Measurements from ENCODE around the gene FRA10AC1.
"Not testable (repeated sequence)": the region's sequence is repeated elsewhere in the genome, so short reads cannot be mapped to it uniquely, and the experiment has no call there.

The FRA10AC1 gene

GRCh38 chr10:93697207-93697606 is 5.2 kb downstream of the FRA10AC1 start:
- Mint-ChIP-seq H3K4me3 (no peak overlapping the region), H3K36me3 (ENCODE audit: low read depth) (peaks cover 53% of the 10 kb centered on the region), H3K4me1 (no peaks in the 10 kb centered on the region), H3K27me3 (ENCODE audit: low read depth, poor library complexity) (no peaks in the 10 kb centered on the region), H3K9me3 (no peaks in the 10 kb centered on the region), H3K27ac (no peak overlapping the region)
- DNase-seq = no peak
- no peak for TF ChIP-seq CTCF (IDR thresholded peaks at IDR 0.05)

GRCh38 chr10:93696582-93696981 is 5.8 kb downstream of the FRA10AC1 start:
- not testable (repeated sequence) for DNase-seq, H3K27ac Mint-ChIP-seq
- peaks cover 53% of the 10 kb centered on the region for H3K36me3 Mint-ChIP-seq (ENCODE audit: low read depth)

GRCh38 chr10:93695740-93696139 is 6.7 kb downstream of the FRA10AC1 start:
- Mint-ChIP-seq H3K27ac (no peak overlapping the region), H3K9me3 (no peaks in the 10 kb centered on the region), H3K27me3 (ENCODE audit: low read depth, poor library complexity) (no peaks in the 10 kb centered on the region), H3K36me3 (ENCODE audit: low read depth) (peaks cover 53% of the 10 kb centered on the region), H3K4me1 (no peaks in the 10 kb centered on the region), H3K4me3 (no peak overlapping the region)
- TF ChIP-seq CTCF (IDR thresholded peaks at IDR 0.05) = no peak
- DNase-seq = no peak

More at GRCh38 chr10:93696582-93696981, 5.8 kb downstream of the FRA10AC1 start:
- not testable (repeated sequence) for H3K4me3 Mint-ChIP-seq; H3K9me3 Mint-ChIP-seq; H3K27me3 Mint-ChIP-seq (ENCODE audit: low read depth, poor library complexity); H3K4me1 Mint-ChIP-seq

GRCh38 chr10:93687737-93688136 is 14.7 kb downstream of the FRA10AC1 start:
- Mint-ChIP-seq H3K27ac (no peak overlapping the region), H3K36me3 (ENCODE audit: low read depth) (no peaks in the 10 kb centered on the region), H3K4me1 (no peaks in the 10 kb centered on the region), H3K27me3 (ENCODE audit: low read depth, poor library complexity) (no peaks in the 10 kb centered on the region), H3K4me3 (no peak overlapping the region), H3K9me3 (no peaks in the 10 kb centered on the region)
- DNase-seq = no peak
- no peak for TF ChIP-seq CTCF (IDR thresholded peaks at IDR 0.05)

GRCh38 chr10:93680412-93681047 is 21.9 kb downstream of the FRA10AC1 start:
- Mint-ChIP-seq H3K27ac (no peak overlapping the region), H3K4me1 (no peaks in the 10 kb centered on the region), H3K27me3 (ENCODE audit: low read depth, poor library complexity) (no peaks in the 10 kb centered on the region), H3K4me3 (no peak overlapping the region), H3K36me3 (ENCODE audit: low read depth) (peaks cover 6% of the 10 kb centered on the region), H3K9me3 (no peaks in the 10 kb centered on the region)
- no peak for DNase-seq
- TF ChIP-seq CTCF (IDR thresholded peaks at IDR 0.05) = no peak

GRCh38 chr10:93678805-93679587 is 23.4 kb downstream of the FRA10AC1 start:
- DNase-seq = no peak
- Mint-ChIP-seq H3K36me3 (ENCODE audit: low read depth) (peaks cover 14% of the 10 kb centered on the region), H3K4me3 (no peak overlapping the region)

More at GRCh38 chr10:93678805-93679587, 23.4 kb downstream of the FRA10AC1 start:
- H3K4me1 Mint-ChIP-seq = no peaks in the 10 kb centered on the region
- H3K27ac Mint-ChIP-seq = peak overlapping the region; percentile 68
- no peak for TF ChIP-seq CTCF (IDR thresholded peaks at IDR 0.05)
- no peaks in the 10 kb centered on the region for H3K9me3 Mint-ChIP-seq
- H3K27me3 Mint-ChIP-seq (ENCODE audit: low read depth, poor library complexity) = no peaks in the 10 kb centered on the region
